RCC 7860 (cell line): ENCODE results near the gene SLC37A3.

Experiments used
- DNase-seq: peaks from one replicate; pipeline ENCODE4 v3.0.0-alpha.2; 2015; ENCODE audit warnings: low spot score
- FAIRE-seq: peaks from 2 replicates; lab custom pipeline; 2012; peaks lifted over from hg19 to GRCh38; lab: Jason Lieb, UNC

SLC37A3 gene

DNA sequence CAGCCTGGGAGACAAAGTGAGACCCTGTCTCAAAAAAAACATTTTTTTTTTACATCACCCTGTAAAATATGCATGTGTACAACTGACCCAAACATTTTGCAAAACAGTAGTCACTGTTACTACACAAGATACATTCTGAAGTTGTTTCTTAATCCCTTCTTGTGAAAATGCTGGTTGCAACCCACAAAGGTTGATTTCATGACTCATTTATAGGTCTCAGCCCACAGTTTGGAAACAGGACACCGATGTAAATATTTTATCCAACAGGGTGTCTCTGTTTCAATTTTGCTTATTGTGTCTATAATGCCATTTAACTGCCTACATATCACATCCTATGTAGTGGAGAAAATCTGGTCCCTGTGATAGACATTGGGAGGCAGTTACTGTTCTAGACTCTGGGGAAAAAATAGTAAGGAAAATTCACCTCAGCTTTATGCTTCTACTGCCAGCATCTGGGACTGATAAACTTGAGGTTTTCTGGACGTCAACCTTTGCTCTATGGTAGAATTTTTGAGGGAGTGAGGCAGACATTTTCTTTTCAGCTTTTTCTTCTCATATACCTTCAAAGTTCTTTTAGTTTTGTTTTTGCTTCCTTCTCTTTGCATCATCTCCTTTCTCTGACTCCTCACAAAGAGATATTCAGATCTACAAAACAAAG lies 4.0 kb upstream of the SLC37A3 start:
- peak; percentile 42 for DNase-seq

DNA sequence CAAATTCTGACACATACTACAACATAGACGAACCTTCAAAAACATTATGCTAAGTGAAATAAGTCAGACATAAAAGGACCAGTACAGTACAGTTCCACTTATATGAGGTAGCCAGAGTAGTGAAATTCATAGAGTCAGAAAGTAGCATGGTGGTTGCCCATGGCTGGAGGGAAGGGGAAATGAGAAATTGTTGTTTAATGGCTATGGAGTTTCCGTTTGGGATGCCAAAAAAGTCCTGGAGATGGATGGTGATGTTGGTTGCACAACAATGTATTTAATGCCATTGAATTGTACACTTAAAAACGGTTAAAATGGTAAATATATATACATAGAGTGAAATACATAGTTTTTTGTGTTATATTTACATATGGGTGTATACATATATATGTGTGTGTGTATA lies 2.1 kb upstream of the SLC37A3 start:
- DNase-seq = no peak
- FAIRE-seq = no peak

More for the DNA sequence above, 4.0 kb upstream of the SLC37A3 start:
- peak; percentile 79 for FAIRE-seq

DNA sequence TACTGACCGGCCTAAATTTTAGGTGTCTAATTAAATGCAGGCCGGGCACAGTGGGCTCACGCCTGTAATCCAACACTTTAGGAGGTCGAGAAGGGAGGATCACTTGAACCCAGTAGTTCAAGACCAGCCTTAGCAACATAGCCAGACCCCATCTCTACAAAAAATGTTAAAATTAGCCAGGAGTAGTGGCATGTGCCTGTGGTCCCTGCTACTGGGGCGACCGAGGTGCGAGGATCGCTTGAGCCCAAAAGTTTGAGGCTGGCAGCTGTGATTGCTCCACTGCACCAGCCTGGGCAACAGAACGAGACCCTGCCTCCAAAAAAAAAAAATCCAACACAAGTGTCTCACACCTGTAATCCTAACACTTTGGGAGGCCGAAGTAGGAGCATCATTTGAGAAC lies 491 bp upstream of the SLC37A3 start:
- no peak for FAIRE-seq
- DNase-seq = no peak

DNA sequence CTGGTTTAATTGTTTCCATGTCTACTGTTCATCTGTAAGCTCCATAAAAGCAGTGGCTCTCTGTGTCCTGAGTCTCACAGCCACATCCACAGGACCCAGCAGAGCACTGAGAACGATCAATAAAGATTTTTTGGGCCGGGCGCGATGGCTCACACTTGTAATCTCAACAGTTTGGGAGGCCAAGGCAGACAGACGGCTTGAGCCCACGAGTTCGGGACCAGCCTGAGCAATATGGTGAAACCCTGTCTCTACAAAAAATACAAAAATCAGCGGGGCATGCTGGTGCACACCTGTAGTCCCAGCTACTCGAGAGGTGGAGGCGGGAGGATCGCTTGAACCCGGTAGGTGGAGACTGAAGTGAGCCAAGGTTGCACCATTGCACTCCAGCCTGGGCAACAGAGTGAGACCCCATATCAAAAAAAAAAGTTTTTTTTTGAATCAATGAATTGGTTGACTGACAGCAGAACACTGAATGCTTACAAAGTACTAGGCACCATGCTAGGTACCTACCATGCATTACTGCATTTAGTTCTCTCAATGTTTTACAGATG lies 4.5 kb downstream of the SLC37A3 start:
- no peak for FAIRE-seq

DNA sequence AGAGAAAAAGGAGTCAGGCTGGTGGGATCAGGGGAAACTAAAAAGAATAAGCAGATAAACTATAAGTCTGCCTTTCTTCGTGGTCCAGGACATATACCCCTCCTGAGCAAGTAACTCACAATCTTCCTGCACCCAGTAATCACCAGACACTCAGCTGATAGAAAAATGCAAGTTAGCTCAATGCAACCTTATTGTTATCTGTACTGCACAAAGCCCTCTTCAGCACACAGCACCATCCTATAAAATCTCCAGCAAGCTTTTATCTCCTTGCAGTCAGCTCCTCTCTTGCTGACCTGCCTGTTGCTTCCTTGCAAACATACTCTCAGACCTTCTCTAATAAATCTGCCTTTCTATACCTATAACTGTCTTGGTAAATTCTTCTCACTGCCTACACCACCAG lies 6.7 kb downstream of the SLC37A3 start:
- DNase-seq (no peak), FAIRE-seq (no peak)

More for the DNA sequence above, 4.5 kb downstream of the SLC37A3 start:
- DNase-seq = no peak

DNA sequence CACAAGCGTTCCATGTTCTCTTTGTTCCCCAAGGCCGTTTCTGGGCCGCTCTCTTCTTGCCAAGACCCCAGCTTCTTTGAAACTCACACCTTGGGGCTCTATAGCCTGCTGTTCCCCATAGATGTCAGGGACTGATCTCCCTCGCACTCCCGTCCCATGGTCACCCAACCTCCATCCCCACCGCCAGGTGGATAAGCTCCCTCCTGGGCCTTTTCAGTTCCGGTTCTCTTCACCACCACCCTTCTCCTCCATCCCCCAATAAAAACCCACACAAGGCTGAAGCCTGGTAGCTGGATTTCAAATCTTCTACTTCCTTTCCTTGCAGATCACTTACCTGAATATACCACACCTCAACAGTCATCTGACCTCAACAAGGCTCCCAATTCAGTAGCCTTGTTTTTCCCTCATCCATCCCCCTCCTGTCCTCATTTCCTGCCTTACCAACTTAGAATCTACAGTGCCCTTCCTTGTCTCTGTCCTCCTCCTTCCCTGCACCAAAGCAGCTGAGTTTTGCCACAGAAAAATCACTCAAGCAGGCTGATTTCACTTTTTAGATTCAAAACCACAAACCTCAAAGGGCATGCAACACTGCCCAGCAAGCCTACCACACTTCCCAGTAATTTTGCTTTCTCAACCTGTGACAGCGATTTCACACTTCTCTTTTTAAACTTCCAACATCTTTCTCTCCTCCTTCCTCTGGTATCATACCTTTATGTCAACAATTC lies 7.7 kb downstream of the SLC37A3 start:
- peak; percentile 82 for DNase-seq
- FAIRE-seq = peak; percentile 98

DNA sequence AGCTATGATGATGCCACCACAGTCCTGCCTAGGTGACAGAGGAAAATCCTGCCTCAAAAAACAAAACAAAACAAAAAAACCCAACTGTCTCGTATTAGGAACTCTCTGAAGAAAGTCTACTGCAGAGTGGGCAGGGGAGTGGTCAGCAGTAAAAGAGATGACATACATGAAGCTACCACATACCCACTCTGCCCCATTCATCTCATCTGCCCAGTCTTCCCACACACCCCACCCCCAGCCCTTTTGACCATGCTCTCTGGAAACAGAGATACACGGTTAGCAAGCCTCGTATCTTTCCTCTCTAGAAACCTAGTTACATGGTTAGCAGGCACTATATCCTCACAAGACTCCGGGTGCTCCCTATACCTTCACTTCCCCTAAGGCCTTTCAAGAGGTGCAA lies 8.3 kb downstream of the SLC37A3 start:
- DNase-seq (no peak), FAIRE-seq (no peak)

DNA sequence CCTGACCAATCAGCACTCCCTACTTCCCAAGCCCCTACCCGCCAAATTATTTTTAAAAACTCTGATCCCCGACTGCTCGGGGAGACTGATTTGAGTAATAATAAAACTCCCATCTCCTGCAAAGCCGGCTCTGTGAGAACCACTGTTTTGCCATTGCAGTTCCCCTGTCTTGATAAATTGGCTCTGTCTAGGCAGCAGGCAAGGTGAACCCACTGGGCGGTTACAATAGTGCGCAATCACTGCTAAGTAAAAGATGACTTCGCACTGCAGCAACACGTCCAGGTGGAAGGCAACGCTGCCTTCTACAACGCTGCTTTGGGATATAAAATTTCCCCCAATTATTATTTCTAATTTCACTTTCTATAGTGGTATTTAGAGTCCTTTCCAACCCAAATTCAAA lies 8.9 kb downstream of the SLC37A3 start:
- DNase-seq (no peak), FAIRE-seq (no peak)

DNA sequence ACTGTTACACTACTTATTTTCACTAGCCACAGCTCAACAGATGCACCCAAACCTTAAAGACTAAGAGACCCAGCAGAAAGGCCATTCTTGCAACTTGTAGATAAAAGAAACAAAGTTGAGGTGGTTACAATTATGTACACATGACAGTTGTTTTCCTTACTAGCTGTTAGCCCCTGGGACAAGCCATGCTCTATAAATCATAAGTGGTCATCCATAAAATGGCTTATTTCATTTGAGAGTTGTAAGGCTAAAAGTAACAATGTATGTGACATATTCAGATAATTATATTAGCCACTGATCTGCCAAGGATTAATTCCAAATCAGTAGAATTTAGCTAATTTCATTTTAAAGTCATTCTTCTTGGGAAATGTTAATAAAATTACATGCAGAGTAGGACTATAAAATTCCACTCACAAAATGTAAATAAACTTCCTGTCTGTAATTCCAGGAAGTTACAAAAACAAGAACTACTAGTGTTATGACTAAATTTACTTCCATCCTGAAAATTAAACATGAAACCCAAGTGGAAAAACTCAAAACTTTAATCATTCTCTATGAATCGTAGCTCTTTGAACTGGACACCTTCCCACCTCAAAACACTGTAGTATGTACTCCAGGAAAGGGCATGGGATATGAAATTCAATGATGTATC lies 13.3 kb downstream of the SLC37A3 start:
- DNase-seq = no peak
- no peak for FAIRE-seq

DNA sequence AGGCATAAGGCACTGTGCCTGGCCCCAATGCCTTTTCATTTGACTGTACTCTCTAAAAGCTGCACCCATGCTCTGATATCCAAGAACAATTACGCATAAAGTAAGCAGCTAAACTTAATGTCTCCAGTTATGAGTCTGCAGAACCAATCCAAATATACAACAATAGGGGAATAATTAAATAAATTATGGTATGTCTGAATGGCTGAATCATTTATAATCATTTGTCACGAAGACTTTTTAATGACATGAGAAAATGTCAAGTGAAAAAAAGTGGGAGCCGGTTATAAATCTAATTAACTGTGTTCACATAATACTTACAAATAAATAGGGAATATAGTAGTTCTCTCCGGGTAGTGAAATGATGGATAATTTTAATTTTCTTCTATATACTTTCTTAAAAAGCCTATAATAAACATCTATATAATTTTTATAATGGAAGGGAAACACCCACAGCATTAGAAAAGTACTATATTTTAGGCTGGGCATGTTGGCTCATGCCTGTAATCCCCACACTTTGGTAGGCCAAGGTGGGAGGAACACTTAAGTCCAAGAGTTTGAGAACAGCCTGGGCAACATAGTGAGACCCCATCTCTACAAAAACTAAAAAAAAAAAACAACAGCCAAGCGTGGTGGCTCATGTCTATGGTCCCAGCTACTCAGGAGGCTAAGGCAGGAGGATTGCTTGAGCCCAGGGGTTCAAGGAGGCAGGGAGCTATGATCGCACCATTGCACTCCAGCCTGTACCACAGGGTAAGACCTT lies 14.2 kb downstream of the SLC37A3 start:
- FAIRE-seq (no peak), DNase-seq (no peak)

DNA sequence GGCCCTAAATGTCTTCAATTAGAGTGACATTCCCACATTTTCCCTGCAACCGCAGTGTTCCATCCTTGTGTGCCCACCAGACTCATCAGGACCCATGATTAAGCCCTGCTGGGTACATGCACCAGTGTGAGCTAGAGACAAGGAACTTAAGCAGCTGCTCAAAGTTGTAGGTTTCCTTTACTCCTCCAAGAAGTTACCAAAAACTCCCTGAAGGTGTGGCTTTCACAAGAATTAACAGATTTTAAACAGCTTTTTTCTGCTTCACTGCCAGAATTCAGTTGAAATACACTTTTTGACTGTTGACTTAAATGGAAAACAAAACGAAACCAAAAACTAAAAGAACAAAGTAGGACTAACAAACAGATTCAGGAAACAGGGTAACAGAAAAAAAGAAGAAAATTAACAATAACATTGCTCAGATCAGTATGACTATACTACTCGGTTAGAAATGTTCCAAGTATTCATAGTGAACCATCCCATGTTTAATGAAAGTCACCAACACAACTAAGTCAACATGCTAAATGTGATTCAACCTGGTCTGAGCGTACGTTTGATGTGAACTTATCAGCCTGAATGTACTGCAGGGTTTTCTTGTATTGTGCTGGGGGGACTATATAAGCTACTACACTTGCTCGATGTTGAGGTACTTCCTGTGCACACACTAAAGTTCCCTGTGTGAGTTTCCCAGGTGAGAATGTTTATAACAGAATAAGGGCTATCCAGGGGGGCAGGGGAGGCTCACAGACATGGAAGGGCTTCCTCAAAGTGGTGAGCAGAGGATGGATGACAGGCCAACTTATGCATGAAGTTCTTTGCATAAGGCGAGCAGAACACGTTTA lies 22.2 kb downstream of the SLC37A3 start:
- FAIRE-seq (no peak), DNase-seq (no peak)

DNA sequence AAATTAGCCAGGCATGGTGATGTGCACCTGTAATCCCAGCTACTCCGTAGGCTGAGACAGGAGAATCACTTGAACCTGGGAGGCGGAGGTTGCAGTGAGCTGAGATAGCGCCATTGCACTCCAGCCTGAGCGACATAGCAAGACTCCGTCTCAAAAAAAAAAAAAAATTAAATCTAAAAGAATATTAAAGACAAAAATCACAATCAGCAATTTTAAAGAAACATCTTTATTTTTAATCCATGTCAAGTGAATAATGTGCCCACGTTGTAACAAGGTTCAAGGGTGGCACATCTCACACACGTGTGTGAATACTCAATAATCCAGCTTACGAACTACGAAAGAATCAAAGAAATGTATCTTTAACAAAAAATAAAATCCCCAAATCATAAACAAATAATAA lies 23.0 kb downstream of the SLC37A3 start:
- no peak for FAIRE-seq
- no peak for DNase-seq

DNA sequence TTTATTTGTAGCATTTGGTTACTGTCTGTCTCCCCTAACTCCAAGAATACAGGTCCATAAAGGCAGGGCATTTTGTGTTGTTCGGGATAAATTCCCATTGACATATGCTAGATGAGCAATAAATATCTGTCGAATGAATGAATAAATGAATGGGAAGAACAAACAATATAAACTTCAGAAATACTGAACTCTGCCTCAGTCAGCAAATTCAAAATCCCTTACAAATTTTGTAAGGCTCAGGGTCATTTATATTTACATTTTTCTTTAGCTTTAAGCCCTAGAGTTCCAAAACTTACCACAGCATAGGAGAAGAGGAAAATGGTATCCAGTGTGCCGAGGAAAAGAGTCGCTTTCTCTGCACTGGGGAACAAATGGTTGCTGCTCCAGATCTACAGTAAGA lies 29.0 kb downstream of the SLC37A3 start:
- DNase-seq (no peak), FAIRE-seq (no peak)

DNA sequence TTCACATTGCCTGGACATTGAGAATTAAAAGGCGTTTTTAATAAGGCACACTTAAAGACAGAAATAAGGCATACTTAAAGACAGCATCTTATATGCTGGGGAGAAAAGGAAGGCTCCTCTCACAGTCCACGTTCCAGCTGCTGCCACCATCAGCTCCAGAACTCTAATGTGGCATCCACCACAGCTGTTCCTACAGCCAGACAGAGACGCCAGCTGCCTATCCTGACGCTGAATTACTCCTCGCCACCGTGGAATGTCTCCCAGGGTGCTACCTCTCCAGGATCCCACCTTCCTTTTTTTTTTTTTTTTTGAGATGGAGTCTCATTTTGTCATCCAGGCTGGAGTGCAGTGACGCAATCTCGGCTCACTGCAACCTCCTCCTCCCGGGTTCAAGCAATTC lies 30.8 kb downstream of the SLC37A3 start:
- FAIRE-seq (no peak), DNase-seq (no peak)

DNA sequence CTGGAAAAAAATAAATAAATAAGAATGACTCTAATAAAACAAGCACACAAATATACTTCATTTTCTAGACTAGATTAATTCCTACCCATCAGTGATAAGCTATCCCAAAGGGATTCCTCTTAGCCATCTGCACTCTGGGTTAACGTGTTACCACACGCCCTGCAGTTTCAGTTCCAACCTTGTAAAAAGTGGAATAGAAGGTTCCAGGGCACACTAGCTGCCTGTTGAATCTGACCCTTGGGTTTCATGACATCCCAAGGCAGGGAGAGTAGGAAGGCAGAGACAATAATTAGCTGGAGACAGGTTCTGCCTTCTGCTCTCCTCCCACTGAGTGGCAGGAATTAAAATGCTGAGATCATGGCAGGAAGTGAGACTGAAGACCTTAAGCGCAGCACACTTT lies 33.5 kb downstream of the SLC37A3 start:
- DNase-seq = no peak
- FAIRE-seq = no peak

DNA sequence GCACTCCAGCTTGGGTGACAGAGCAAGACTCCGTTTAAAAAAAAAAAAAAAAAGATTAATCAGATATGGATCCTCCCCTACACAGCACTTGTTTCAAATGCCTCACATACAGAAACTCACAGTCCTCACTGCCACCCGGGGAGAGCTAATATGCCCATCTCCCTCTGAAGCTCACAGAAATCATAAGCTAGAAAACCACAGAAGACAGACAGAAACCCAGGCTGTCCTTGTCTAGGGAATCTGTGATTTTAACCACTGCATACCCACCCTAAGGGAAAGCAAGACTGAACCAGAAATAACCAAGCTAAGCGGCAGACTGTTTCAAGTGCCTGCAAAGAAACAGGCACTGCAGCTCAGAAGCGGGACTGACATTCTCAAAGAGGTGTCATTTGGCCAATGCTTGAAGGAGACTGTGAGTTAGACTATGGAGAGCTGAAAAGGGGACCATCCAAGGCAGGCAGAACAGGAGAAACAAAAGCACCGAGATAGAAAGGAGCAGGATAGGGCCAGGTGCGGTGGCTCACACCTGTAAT lies 37.6 kb downstream of the SLC37A3 start:
- DNase-seq = no peak
- no peak for FAIRE-seq

DNA sequence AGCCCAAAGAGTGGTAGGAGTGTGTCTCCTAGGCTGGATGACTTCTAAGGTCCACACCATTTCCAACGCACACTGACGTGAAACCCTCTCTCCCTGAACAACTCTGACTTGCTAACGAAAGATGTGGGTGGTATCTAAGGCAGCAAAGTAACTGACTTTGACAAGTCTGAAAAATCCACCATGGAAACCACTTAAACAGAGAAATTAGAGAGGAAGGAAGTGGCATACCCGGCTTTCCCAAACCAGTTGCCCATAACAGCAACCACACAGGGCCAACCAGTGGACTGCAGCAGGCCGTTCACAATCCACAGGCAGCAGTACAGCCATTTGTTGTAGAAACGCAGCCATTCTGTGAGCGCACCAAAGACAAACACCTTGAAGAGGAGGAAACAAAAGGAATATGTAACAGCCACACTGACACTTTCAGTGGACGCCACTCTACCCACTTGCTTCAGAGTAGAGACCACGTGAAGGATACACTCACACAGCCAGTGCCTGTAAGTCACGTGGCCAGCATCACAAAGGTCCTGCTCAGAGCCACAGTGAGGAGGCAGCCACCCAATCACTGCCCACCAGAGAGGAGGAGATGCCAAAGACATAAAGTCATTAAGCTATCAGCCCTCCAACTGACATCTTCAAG lies 39.8 kb downstream of the SLC37A3 start:
- DNase-seq (no peak), FAIRE-seq (no peak)

DNA sequence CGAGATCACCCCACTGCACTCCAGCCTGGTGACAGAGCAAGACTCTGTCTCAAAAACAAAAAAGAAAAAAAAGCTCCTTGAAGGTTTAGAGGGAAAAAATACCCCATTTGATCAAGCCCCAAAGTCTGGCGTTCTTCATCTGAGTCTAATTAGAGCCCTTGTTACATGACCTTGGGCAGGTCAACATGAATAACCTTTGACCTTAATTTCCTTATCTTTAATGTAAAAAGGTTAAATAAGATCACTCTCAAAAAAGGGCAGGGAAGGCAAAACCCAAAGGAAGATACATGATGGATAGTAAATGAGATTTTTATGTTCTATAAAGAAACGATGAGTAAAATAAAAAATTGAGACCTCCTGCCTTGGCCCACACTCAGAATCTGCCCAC lies 40.3 kb downstream of the SLC37A3 start:
- FAIRE-seq = no peak

DNA sequence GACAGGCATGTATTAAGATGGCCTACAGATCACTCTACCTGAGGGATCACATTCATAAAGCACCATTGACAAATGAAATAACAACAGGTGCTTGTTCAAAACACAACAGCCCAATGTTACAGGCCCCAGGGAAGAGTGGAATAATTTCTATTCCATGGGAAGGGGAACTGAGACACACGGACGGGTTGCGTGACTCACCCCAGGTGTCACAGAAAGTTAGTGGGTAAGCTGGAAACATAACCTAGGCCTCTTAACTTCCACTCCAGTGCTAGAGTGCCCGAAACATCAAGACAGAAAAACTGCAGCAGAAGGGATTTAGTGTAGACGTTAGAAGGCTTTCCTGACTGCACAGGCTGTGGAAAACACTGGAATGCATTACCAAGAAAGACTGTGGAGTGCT lies 48.3 kb downstream of the SLC37A3 start:
- DNase-seq (no peak), FAIRE-seq (no peak)

More for the DNA sequence above, 40.3 kb downstream of the SLC37A3 start:
- no peak for DNase-seq
